ENCODE measurements around the gene ZNF667. TPM values are rescaled to one million over a fixed set of nuclear protein-coding genes. Genes with fewer than 3 reads are reported as not detected.

ZNF667 gene
- total and polyA plus RNA-seq, 4 donors, result 0.31 to 1.7 (median 0.96) TPM

GRCh38 chr19:56491399-56491798, 14.3 kb upstream of the ZNF667 start:
- DNase-seq (ENCODE audit: low spot score), result no peak
- Histone ChIP-seq H3K27me3 (ENCODE audit: control insufficient read depth in 4 of 4, insufficient read depth in 4 of 4, low read length in 3 of 4) (no peaks in the 10 kb centered on the region), H3K36me3 (ENCODE audit: control insufficient read depth in 4 of 4, insufficient read depth in 3 of 4, low read depth in 1 of 4, low read length in 3 of 4) (peaks cover 0 to 6% (median 0%) of the 10 kb centered on the region in 4 donors), H3K27ac (ENCODE audit: low read depth in 1 of 2, low read length in 2 of 2) (no peak overlapping the region), H3K9me3 (ENCODE audit: control insufficient read depth in 4 of 4, low read length in 3 of 4) (peaks cover 34 to 49% (median 38%) of the 10 kb centered on the region in 4 donors), H3K4me1 (ENCODE audit: control insufficient read depth in 4 of 4, insufficient read depth in 4 of 4, low read length in 3 of 4) (no peaks in the 10 kb centered on the region), H3K4me3 (ENCODE audit: low read depth in 1 of 3, low read length in 3 of 3) (no peak overlapping the region), H3K9ac (ENCODE audit: low read depth in 1 of 2, low read length in 2 of 2) (no peak overlapping the region)
- WGBS, result 90% methylated on average over 3 of the region's 3 CpGs
- TF ChIP-seq FOXA2 (IDR thresholded peaks at IDR 0.05), result no peak
- TF ChIP-seq NR2F2 (IDR thresholded peaks at IDR 0.05), result no peak
- TF ChIP-seq JUND (IDR thresholded peaks at IDR 0.05), result no peak
- no peak for TF ChIP-seq SP1 (IDR thresholded peaks at IDR 0.05)
- no peak for TF ChIP-seq GABPA (IDR thresholded peaks at IDR 0.05 in 1 of 2, conservative IDR thresholded peaks at IDR 0.05 in 1 of 2)
- no peak for TF ChIP-seq REST (IDR thresholded peaks at IDR 0.05)
- no peak for TF ChIP-seq RAD21 (IDR thresholded peaks at IDR 0.05)
- no peak for TF ChIP-seq ATF3 (IDR thresholded peaks at IDR 0.05)

- peak; percentile 86 for DNase-seq (ENCODE audit: low spot score)
- TF ChIP-seq YY1 (IDR thresholded peaks at IDR 0.05), result peak; percentile 79
- peak in 1 of 2 donors; percentile 28 for TF ChIP-seq RAD21 (IDR thresholded peaks at IDR 0.05)
- no peak for TF ChIP-seq HNF4G (IDR thresholded peaks at IDR 0.05)
- TF ChIP-seq ZBTB33 (IDR thresholded peaks at IDR 0.05), result peak; percentile 89
- peak; percentile 57 to 73 for TF ChIP-seq RXRA (IDR thresholded peaks at IDR 0.05)
- TF ChIP-seq NR2F2 (IDR thresholded peaks at IDR 0.05), result no peak
- TF ChIP-seq MAX (IDR thresholded peaks at IDR 0.05), result peak; percentile 90
- TF ChIP-seq HNF4A (conservative IDR thresholded peaks at IDR 0.05), result peak in 1 of 2 donors; percentile 4
- no peak for TF ChIP-seq ATF3 (IDR thresholded peaks at IDR 0.05)
- TF ChIP-seq EGR1 (IDR thresholded peaks at IDR 0.05; ENCODE audit: low read depth in 2 of 2), result peak; percentile 18 to 59
- peak in 1 of 2 donors; percentile 78 for TF ChIP-seq GABPA (IDR thresholded peaks at IDR 0.05 in 1 of 2, conservative IDR thresholded peaks at IDR 0.05 in 1 of 2)
- Histone ChIP-seq H3K4me1 (ENCODE audit: control insufficient read depth in 4 of 4, insufficient read depth in 4 of 4, low read length in 3 of 4) (peaks cover 0 to 2% (median 0%) of the 10 kb centered on the region in 4 donors), H3K9ac (ENCODE audit: low read depth in 1 of 2, low read length in 2 of 2) (no peak overlapping the region), H3K36me3 (ENCODE audit: control insufficient read depth in 4 of 4, insufficient read depth in 3 of 4, low read depth in 1 of 4, low read length in 3 of 4) (no peaks in the 10 kb centered on the region), H3K27ac (ENCODE audit: low read depth in 1 of 2, low read length in 2 of 2) (peak overlapping the region; percentile 75 to 84), H3K9me3 (ENCODE audit: control insufficient read depth in 4 of 4, low read length in 3 of 4) (peaks cover 6 to 56% (median 42%) of the 10 kb centered on the region in 4 donors), H3K27me3 (ENCODE audit: control insufficient read depth in 4 of 4, insufficient read depth in 4 of 4, low read length in 3 of 4) (peaks cover 0 to 4% (median 0%) of the 10 kb centered on the region in 4 donors), H3K4me3 (ENCODE audit: low read depth in 1 of 3, low read length in 3 of 3) (peak overlapping the region; percentile 53 to 56 (median 55))
- 3% methylated on average over 80 of the region's 80 CpGs for WGBS
Measured at GRCh38 chr19:56477429-56478338, 539 bp upstream of the ZNF667 start.
